Measurements from ENCODE around the gene DOC2A. TPM values are rescaled to one million over a fixed set of nuclear protein-coding genes. Genes with fewer than 3 reads are reported as not detected.

The DOC2A gene
- polyA plus RNA-seq (2013, experiment 1 of 2): 0.84 TPM
- 0.73 TPM for polyA plus RNA-seq (2013, experiment 2 of 2)

- no peak within 1 kb of the TSS for H4K5ac ChIP-seq (ENCODE audit: low read length)
- DNase-seq: peak; percentile 60
- no peak within 1 kb of the TSS for H2BK120ac ChIP-seq (ENCODE audit: low read depth, low read length)
- H3K56ac ChIP-seq (ENCODE audit: low read length): peak within 1 kb of the TSS; percentile 79
- no peaks in the 10 kb centered on the region for H3K27me3 ChIP-seq (ENCODE audit: insufficient read depth, low read length, poor library complexity)
- H3K79me2 ChIP-seq (ENCODE audit: control insufficient read depth, insufficient read depth, low read length): no peaks in the 10 kb centered on the region
- peak within 1 kb of the TSS; percentile 48 for H3K9ac ChIP-seq (ENCODE audit: low read length)
- peak within 1 kb of the TSS; percentile 51 for H3K4me3 ChIP-seq (ENCODE audit: low read length)
- no peak within 1 kb of the TSS for H3K4ac ChIP-seq (ENCODE audit: low read depth, low read length)
- no peak within 1 kb of the TSS for H3K18ac ChIP-seq (ENCODE audit: low read length)
- no peaks in the 10 kb centered on the region for H3K36me3 ChIP-seq (ENCODE audit: control insufficient read depth, insufficient read depth, low read length)
- H3K27ac ChIP-seq (ENCODE audit: low read depth, low read length): no peak within 1 kb of the TSS
- no peaks in the 10 kb centered on the region for H3K79me1 ChIP-seq (ENCODE audit: low read length)
- no CpG with 5 or more reads among the region's 99 CpGs for WGBS (ENCODE audit: extremely low coverage, insufficient coverage, low lambda C conversion rate)
- H2BK15ac ChIP-seq (replicated peaks; ENCODE audit: low read depth): no peak within 1 kb of the TSS
- no peak within 1 kb of the TSS for H2BK5ac ChIP-seq (ENCODE audit: low read length)
- no peaks in the 10 kb centered on the region for H3K4me1 ChIP-seq (ENCODE audit: control insufficient read depth, low read depth, low read length)
- H3K23ac ChIP-seq (ENCODE audit: low read length): peak within 1 kb of the TSS; percentile 80
- no peak within 1 kb of the TSS for H2AK5ac ChIP-seq (ENCODE audit: low read length)
- H3K4me2 ChIP-seq (ENCODE audit: low read length): peak within 1 kb of the TSS; percentile 95
- H4K8ac ChIP-seq (ENCODE audit: low read depth, low read length): no peak within 1 kb of the TSS
These were observed at the start of gene DOC2A for GRCh38 chr16:30010844-30011713. Gene DOC2A, minus strand, starts transcription at chr16:30011027. Its CDS starts 805 bp downstream, at chr16:30010222.

GRCh38 chr16:30060346-30060745, 49.5 kb upstream of the DOC2A start:
- no peaks in the 10 kb centered on the region for H3K79me2 ChIP-seq (ENCODE audit: control insufficient read depth, insufficient read depth, low read length)
- no CpG with 5 or more reads among the region's 4 CpGs for WGBS (ENCODE audit: extremely low coverage, insufficient coverage, low lambda C conversion rate)
- no peak overlapping the region for H3K4me2 ChIP-seq (ENCODE audit: low read length)
- H3K4me3 ChIP-seq (ENCODE audit: low read length): no peak overlapping the region
- H2BK15ac ChIP-seq (replicated peaks; ENCODE audit: low read depth): no peak overlapping the region
- no peak overlapping the region for H3K9ac ChIP-seq (ENCODE audit: low read length)
- no peak overlapping the region for H4K5ac ChIP-seq (ENCODE audit: low read length)
- H3K56ac ChIP-seq (ENCODE audit: low read length): no peak overlapping the region
- no peaks in the 10 kb centered on the region for H3K36me3 ChIP-seq (ENCODE audit: control insufficient read depth, insufficient read depth, low read length)
- no peak overlapping the region for H4K8ac ChIP-seq (ENCODE audit: low read depth, low read length)
- no peak overlapping the region for H2AK5ac ChIP-seq (ENCODE audit: low read length)
- no peak overlapping the region for H3K27ac ChIP-seq (ENCODE audit: low read depth, low read length)
- peaks cover 2% of the 10 kb centered on the region for H3K79me1 ChIP-seq (ENCODE audit: low read length)
- H3K18ac ChIP-seq (ENCODE audit: low read length): no peak overlapping the region
- no peak overlapping the region for H3K4ac ChIP-seq (ENCODE audit: low read depth, low read length)
- no peak overlapping the region for H2BK5ac ChIP-seq (ENCODE audit: low read length)
- H3K23ac ChIP-seq (ENCODE audit: low read length): no peak overlapping the region
- H2BK120ac ChIP-seq (ENCODE audit: low read depth, low read length): no peak overlapping the region
- no peaks in the 10 kb centered on the region for H3K27me3 ChIP-seq (ENCODE audit: insufficient read depth, low read length, poor library complexity)
- DNase-seq: no peak
- H3K4me1 ChIP-seq (ENCODE audit: control insufficient read depth, low read depth, low read length): peaks cover 5% of the 10 kb centered on the region

- no peaks in the 10 kb centered on the region for H3K27me3 ChIP-seq (ENCODE audit: insufficient read depth, low read length, poor library complexity)
- H2AK5ac ChIP-seq (ENCODE audit: low read length): no peak overlapping the region
- H3K4me2 ChIP-seq (ENCODE audit: low read length): no peak overlapping the region
- no peaks in the 10 kb centered on the region for H3K79me1 ChIP-seq (ENCODE audit: low read length)
- no peaks in the 10 kb centered on the region for H3K4me1 ChIP-seq (ENCODE audit: control insufficient read depth, low read depth, low read length)
- no peak overlapping the region for H3K4ac ChIP-seq (ENCODE audit: low read depth, low read length)
- no CpG with 5 or more reads among the region's 10 CpGs for WGBS (ENCODE audit: extremely low coverage, insufficient coverage, low lambda C conversion rate)
- H3K4me3 ChIP-seq (ENCODE audit: low read length): no peak overlapping the region
- peak; percentile 80 for DNase-seq
- H3K18ac ChIP-seq (ENCODE audit: low read length): no peak overlapping the region
- no peak overlapping the region for H2BK15ac ChIP-seq (replicated peaks; ENCODE audit: low read depth)
- H4K5ac ChIP-seq (ENCODE audit: low read length): no peak overlapping the region
- H2BK120ac ChIP-seq (ENCODE audit: low read depth, low read length): no peak overlapping the region
- no peak overlapping the region for H2BK5ac ChIP-seq (ENCODE audit: low read length)
- H3K9ac ChIP-seq (ENCODE audit: low read length): no peak overlapping the region
- no peak overlapping the region for H3K23ac ChIP-seq (ENCODE audit: low read length)
- H3K79me2 ChIP-seq (ENCODE audit: control insufficient read depth, insufficient read depth, low read length): no peaks in the 10 kb centered on the region
- H3K56ac ChIP-seq (ENCODE audit: low read length): no peak overlapping the region
- H4K8ac ChIP-seq (ENCODE audit: low read depth, low read length): no peak overlapping the region
- no peak overlapping the region for H3K27ac ChIP-seq (ENCODE audit: low read depth, low read length)
- H3K36me3 ChIP-seq (ENCODE audit: control insufficient read depth, insufficient read depth, low read length): no peaks in the 10 kb centered on the region
These were observed 44.2 kb upstream of the DOC2A start for GRCh38 chr16:30054959-30055553.

GRCh38 chr16:30054451-30054850, 43.6 kb upstream of the DOC2A start:
- Histone ChIP-seq H3K9ac (ENCODE audit: low read length) (no peak overlapping the region), H3K4me3 (ENCODE audit: low read length) (no peak overlapping the region), H2BK15ac (replicated peaks; ENCODE audit: low read depth) (no peak overlapping the region), H3K36me3 (ENCODE audit: control insufficient read depth, insufficient read depth, low read length) (no peaks in the 10 kb centered on the region), H3K4ac (ENCODE audit: low read depth, low read length) (no peak overlapping the region), H3K4me2 (ENCODE audit: low read length) (no peak overlapping the region), H3K27ac (ENCODE audit: low read depth, low read length) (no peak overlapping the region), H2BK120ac (ENCODE audit: low read depth, low read length) (no peak overlapping the region), H3K56ac (ENCODE audit: low read length) (no peak overlapping the region), H3K18ac (ENCODE audit: low read length) (no peak overlapping the region), H3K23ac (ENCODE audit: low read length) (no peak overlapping the region), H3K79me1 (ENCODE audit: low read length) (no peaks in the 10 kb centered on the region), H3K79me2 (ENCODE audit: control insufficient read depth, insufficient read depth, low read length) (no peaks in the 10 kb centered on the region), H3K4me1 (ENCODE audit: control insufficient read depth, low read depth, low read length) (no peaks in the 10 kb centered on the region), H4K5ac (ENCODE audit: low read length) (no peak overlapping the region), H2BK5ac (ENCODE audit: low read length) (no peak overlapping the region), H2AK5ac (ENCODE audit: low read length) (no peak overlapping the region), H3K27me3 (ENCODE audit: insufficient read depth, low read length, poor library complexity) (no peaks in the 10 kb centered on the region), H4K8ac (ENCODE audit: low read depth, low read length) (no peak overlapping the region)
- no CpG with 5 or more reads among the region's 8 CpGs for WGBS (ENCODE audit: extremely low coverage, insufficient coverage, low lambda C conversion rate)
- peak; percentile 26 for DNase-seq

GRCh38 chr16:30053376-30054015, 42.7 kb upstream of the DOC2A start:
- Histone ChIP-seq H3K27ac (ENCODE audit: low read depth, low read length) (no peak overlapping the region), H4K5ac (ENCODE audit: low read length) (no peak overlapping the region), H3K27me3 (ENCODE audit: insufficient read depth, low read length, poor library complexity) (no peaks in the 10 kb centered on the region), H3K79me1 (ENCODE audit: low read length) (no peaks in the 10 kb centered on the region), H3K23ac (ENCODE audit: low read length) (no peak overlapping the region), H3K4ac (ENCODE audit: low read depth, low read length) (no peak overlapping the region), H3K36me3 (ENCODE audit: control insufficient read depth, insufficient read depth, low read length) (no peaks in the 10 kb centered on the region), H2BK120ac (ENCODE audit: low read depth, low read length) (no peak overlapping the region), H2BK5ac (ENCODE audit: low read length) (no peak overlapping the region), H3K4me1 (ENCODE audit: control insufficient read depth, low read depth, low read length) (no peaks in the 10 kb centered on the region), H2BK15ac (replicated peaks; ENCODE audit: low read depth) (no peak overlapping the region), H3K4me2 (ENCODE audit: low read length) (peak overlapping the region; percentile 59), H2AK5ac (ENCODE audit: low read length) (no peak overlapping the region), H3K4me3 (ENCODE audit: low read length) (peak overlapping the region; percentile 55), H4K8ac (ENCODE audit: low read depth, low read length) (no peak overlapping the region), H3K18ac (ENCODE audit: low read length) (no peak overlapping the region), H3K56ac (ENCODE audit: low read length) (peak overlapping the region; percentile 85), H3K79me2 (ENCODE audit: control insufficient read depth, insufficient read depth, low read length) (no peaks in the 10 kb centered on the region), H3K9ac (ENCODE audit: low read length) (peak overlapping the region; percentile 60)
- peak; percentile 86 for DNase-seq
- no CpG with 5 or more reads among the region's 19 CpGs for WGBS (ENCODE audit: extremely low coverage, insufficient coverage, low lambda C conversion rate)

Data from mesendoderm (in vitro differentiated cells).